GM12878 (cell line): ENCODE measurements around the gene MAGI1. TPM values are rescaled to one million over a fixed set of nuclear protein-coding genes. Genes with fewer than 3 reads are reported as not detected.

Source experiments
- ATAC-seq: fragments of 200-7000 bp; cut with Tn5 transposase; 3 replicates; pipeline ENCODE4 v1.9.1; 2020; ENCODE audit warnings: mild to moderate bottlenecking, moderate library complexity
- BruUV-seq: library from RNA; stranded (reverse); fragments of 400-500 nt; replicated peaks from 2 replicates; lab custom pipeline; 2021; lab: Mats Ljungman, UMichigan
- CTCF ChIA-PET: fragments of 300-600 bp; sonication (Branson Sonifier 250); formaldehyde crosslinking; extraction: SDS; loops from one replicate; lab custom pipeline; 2021; ENCODE audit warnings: inconsistent platforms; lab: Yijun Ruan, JAX
- POLR2A ChIA-PET: fragments of 350-600 bp; formaldehyde crosslinking; extraction: SDS; loops from one replicate; lab custom pipeline; 2021; ENCODE audit warnings: inconsistent platforms; lab: Charles Lee
- RAD21 ChIA-PET: fragments of 300-600 bp; sonication (Branson Sonifier 250); formaldehyde crosslinking; loops from one replicate; lab custom pipeline; 2023; ENCODE audit warnings: antibody characterized with exemption; ENCODE audit not compliant: unreplicated experiment; lab: Charles Lee
- SMC1A ChIA-PET: fragments of 300-600 bp; sonication (Branson Sonifier 250); formaldehyde crosslinking; loops from one replicate; lab custom pipeline; 2023; ENCODE audit not compliant: unreplicated experiment, uncharacterized antibody; lab: Charles Lee
- DNase-seq: peaks from one replicate; pipeline ENCODE4 v3.0.0-alpha.2; 2011; ENCODE audit warnings: low read depth, low spot score
- FAIRE-seq: peaks from 3 replicates; lab custom pipeline; 2011; peaks lifted over from hg19 to GRCh38; lab: Jason Lieb, UNC
- H2AFZ ChIP-seq: 2 replicates; pipeline ENCODE4 v1.6.0; 2011; ENCODE audit warnings: low read depth, low read length, control low read depth; ENCODE audit not compliant: control insufficient read depth
- H3K27ac ChIP-seq: 2 replicates; pipeline ENCODE4 v1.5.1; 2011; ENCODE audit warnings: control low read depth; ENCODE audit not compliant: control insufficient read depth, insufficient read depth
- H3K27me3 ChIP-seq, 2 experiments: replicated peaks in 1 of 2; 2 replicates each; pipeline versions ENCODE4 v1.6.0 to v1.6.1; 2011; ENCODE audit warnings: low read length in 1 of 2; ENCODE audit not compliant: control insufficient read depth in 2 of 2, insufficient read depth in 2 of 2
- H3K36me3 ChIP-seq, 2 experiments: 2 replicates each; pipeline ENCODE4 v1.5.1; 2011; ENCODE audit warnings: low read length in 1 of 2; ENCODE audit not compliant: control insufficient read depth in 2 of 2, insufficient read depth in 2 of 2
- H3K4me1 ChIP-seq: 2 replicates; pipeline ENCODE4 v1.6.1; 2011; ENCODE audit warnings: mild to moderate bottlenecking, low read length, moderate library complexity, mixed read lengths; ENCODE audit not compliant: control insufficient read depth, insufficient read depth
- H3K4me2 ChIP-seq: 2 replicates; pipeline ENCODE4 v1.6.0; 2011; ENCODE audit warnings: control low read depth; ENCODE audit not compliant: control insufficient read depth, insufficient read depth
- H3K4me3 ChIP-seq: fragments of 200-600 bp; sonication (generic); 2 replicates; pipeline ENCODE4 v1.5.1; 2016
- H3K79me2 ChIP-seq: 2 replicates; pipeline ENCODE4 v1.6.0; 2011; ENCODE audit warnings: low read length; ENCODE audit not compliant: control insufficient read depth, insufficient read depth
- H3K9ac ChIP-seq: 2 replicates; pipeline ENCODE4 v1.8.0; 2011; ENCODE audit warnings: low read length, control low read depth, mixed read lengths; ENCODE audit not compliant: control insufficient read depth, insufficient read depth
- H3K9me3 ChIP-seq: replicated peaks from 3 replicates; pipeline ENCODE4 v1.5.1; 2011; ENCODE audit warnings: mild to moderate bottlenecking, low read length; ENCODE audit not compliant: control insufficient read depth, insufficient read depth
- H4K20me1 ChIP-seq: 2 replicates; pipeline ENCODE4 v1.6.0; 2011; ENCODE audit not compliant: control insufficient read depth, insufficient read depth
- BACH1 ChIP-seq: fragments of 450-650 bp; IDR thresholded peaks from 2 replicates; pipeline ENCODE4 v1.6.1; 2017; ENCODE audit warnings: mild to moderate bottlenecking, borderline replicate concordance
- WRNIP1 ChIP-seq: IDR thresholded peaks from 2 replicates; pipeline ENCODE4 v1.6.1; 2011; ENCODE audit warnings: low read depth, low read length, improper control_type of control experiment, borderline replicate concordance
- WGBS: methylation state at CpG from one replicate; pipeline ENCODE4 v1.1.6; 2016; ENCODE audit warnings: low lambda C conversion rate; ENCODE audit not compliant: insufficient replicate concordance, insufficient coverage; ENCODE audit errors: missing lambda C conversion rate; 5-methylcytosine and 5-hydroxymethylcytosine counted together
- in situ Hi-C: fragments of 300-500 bp; cut with MboI; formaldehyde crosslinking; loops from 9 replicates; pipeline ENCODE4 v1.14.3; 2018; ENCODE audit warnings: mixed read lengths
- intact Hi-C: fragments of 100-400 bp; cut with micrococcal nuclease; formaldehyde crosslinking; loops from one replicate; pipeline ENCODE4 v1.14.2; 2022; ENCODE audit not compliant: unreplicated experiment
- polyA plus RNA-seq, 11 experiments: library from polyadenylated mRNA; depleted of rRNA in 4 of 11; unstranded in 6 of 11; stranded (reverse) in 5 of 11; fragments of >200 nt; fragmentation: Nextera tagmentation in 4 of 11; fragmentation: Illumina TruSeq in 1 of 11; extraction: Ambion mirVana in 4 of 11; extraction: Trizol in 1 of 11; gene quantifications; 1 replicate in 1 of 11; 2 replicates in 10 of 11; pipeline versions ENCODE4 v1.2.1 to v1.2.3, GENCODE V29; 2011 to 2016; ENCODE audit warnings: inconsistent platforms in 2 of 11, missing spikeins in 2 of 11, low read depth in 1 of 11
- total RNA-seq, 4 experiments: library from RNA; depleted of rRNA in 3 of 4; stranded (reverse); fragments of >200 nt in 3 of 4; fragmentation: Illumina TruSeq in 1 of 4; extraction: Trizol in 1 of 4; gene quantifications; 2 replicates each; pipeline versions ENCODE4 v1.2.1 to v1.2.3, GENCODE V29; 2013 to 2021
- TF ChIP-seq, protein P1 (sequence below): IDR thresholded peaks from 2 replicates; pipeline ENCODE4 v1.6.1; 2011; ENCODE audit warnings: low read depth, low read length, improper control_type of control experiment, borderline replicate concordance
- TF ChIP-seq, protein P2 (sequence below): fragments of 450-650 bp; formaldehyde crosslinking; IDR thresholded peaks from 2 replicates; pipeline ENCODE4 v1.5.0; 2022; ENCODE audit warnings: mild to moderate bottlenecking, missing genetic modification characterization

Gene MAGI1
- total and polyA plus RNA-seq, 10 of the 15 experiments (the other 5 are each of a cell fraction or from before 2014, with no cell fraction given) = 0.02 to 3.3 (median 0.29) TPM; not detected in 1

DNA sequence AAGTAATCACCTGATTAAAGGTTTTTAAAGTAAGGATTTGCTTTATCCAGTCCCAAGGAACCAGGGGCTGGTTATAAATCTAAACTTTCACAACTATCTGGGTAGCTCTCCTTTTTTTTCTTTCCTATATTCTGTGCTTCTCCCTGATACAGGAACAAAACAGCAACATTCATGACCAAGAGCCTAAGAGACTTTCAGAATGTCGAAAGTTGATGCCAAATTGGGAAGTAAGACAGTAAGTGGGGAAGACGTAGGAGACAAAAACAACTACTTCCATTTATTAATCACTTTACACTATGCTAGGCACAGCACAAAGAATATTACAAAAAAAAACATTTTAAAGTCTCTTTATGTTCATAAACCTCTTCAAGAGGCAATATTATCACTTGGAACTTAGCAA, 211.6 kb downstream of the MAGI1 start:
- Histone ChIP-seq H3K27ac (no peak overlapping the region), H3K4me1 (no peaks in the 10 kb centered on the region), H3K9ac (no peak overlapping the region), H3K79me2 (no peaks in the 10 kb centered on the region), H3K4me3 (no peak overlapping the region), H3K9me3 (no peaks in the 10 kb centered on the region), H3K27me3 (no peaks in the 10 kb centered on the region), H3K4me2 (no peak overlapping the region), H2AFZ (no peak overlapping the region), H3K36me3 (no peaks in the 10 kb centered on the region), H4K20me1 (no peaks in the 10 kb centered on the region)
- ATAC-seq (no peak), FAIRE-seq (no peak), DNase-seq (no peak)
- in situ Hi-C loops (no loop called here), intact Hi-C loops (no loop called here)
- ChIA-PET SMC1A (no interaction called here), RAD21 (no interaction called here), CTCF (no interaction called here), POLR2A (no interaction called here)
- BruUV-seq = no TSS peak
- TF ChIP-seq, protein P1, sequence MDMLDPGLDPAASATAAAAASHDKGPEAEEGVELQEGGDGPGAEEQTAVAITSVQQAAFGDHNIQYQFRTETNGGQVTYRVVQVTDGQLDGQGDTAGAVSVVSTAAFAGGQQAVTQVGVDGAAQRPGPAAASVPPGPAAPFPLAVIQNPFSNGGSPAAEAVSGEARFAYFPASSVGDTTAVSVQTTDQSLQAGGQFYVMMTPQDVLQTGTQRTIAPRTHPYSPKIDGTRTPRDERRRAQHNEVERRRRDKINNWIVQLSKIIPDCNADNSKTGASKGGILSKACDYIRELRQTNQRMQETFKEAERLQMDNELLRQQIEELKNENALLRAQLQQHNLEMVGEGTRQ = no peak
- no peak for TF ChIP-seq BACH1
- WGBS = 2% methylated on average over 2 of the region's 2 CpGs

DNA sequence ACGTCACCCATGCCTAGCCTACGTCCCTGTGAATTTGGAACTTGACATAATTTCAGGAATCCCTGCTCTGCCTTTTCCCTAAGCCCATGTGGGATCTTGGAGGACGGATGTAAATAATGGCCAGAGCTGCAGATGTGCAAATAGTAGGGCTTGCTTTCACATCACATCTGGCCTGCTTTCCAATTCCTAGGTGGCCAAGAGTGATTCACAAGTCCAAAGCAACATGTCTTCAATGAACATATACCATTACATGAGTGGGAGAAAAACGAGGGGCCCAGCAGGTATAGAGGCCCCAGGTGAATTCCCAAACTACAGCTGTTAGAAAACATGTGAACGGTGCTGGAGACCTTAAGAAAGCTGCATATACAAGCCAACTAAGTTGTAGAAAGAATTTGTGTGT, 214.6 kb downstream of the MAGI1 start:
- TF ChIP-seq, protein P2, sequence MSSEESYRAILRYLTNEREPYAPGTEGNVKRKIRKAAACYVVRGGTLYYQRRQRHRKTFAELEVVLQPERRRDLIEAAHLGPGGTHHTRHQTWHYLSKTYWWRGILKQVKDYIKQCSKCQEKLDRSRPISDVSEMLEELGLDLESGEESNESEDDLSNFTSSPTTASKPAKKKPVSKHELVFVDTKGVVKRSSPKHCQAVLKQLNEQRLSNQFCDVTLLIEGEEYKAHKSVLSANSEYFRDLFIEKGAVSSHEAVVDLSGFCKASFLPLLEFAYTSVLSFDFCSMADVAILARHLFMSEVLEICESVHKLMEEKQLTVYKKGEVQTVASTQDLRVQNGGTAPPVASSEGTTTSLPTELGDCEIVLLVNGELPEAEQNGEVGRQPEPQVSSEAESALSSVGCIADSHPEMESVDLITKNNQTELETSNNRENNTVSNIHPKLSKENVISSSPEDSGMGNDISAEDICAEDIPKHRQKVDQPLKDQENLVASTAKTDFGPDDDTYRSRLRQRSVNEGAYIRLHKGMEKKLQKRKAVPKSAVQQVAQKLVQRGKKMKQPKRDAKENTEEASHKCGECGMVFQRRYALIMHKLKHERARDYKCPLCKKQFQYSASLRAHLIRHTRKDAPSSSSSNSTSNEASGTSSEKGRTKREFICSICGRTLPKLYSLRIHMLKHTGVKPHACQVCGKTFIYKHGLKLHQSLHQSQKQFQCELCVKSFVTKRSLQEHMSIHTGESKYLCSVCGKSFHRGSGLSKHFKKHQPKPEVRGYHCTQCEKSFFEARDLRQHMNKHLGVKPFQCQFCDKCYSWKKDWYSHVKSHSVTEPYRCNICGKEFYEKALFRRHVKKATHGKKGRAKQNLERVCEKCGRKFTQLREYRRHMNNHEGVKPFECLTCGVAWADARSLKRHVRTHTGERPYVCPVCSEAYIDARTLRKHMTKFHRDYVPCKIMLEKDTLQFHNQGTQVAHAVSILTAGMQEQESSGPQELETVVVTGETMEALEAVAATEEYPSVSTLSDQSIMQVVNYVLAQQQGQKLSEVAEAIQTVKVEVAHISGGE (CRISPR knock-in tag) = no peak
- no peak for TF ChIP-seq WRNIP1
- no peak overlapping the region for H3K27ac ChIP-seq
- H2AFZ ChIP-seq = no peak overlapping the region
- CTCF ChIA-PET = interaction anchor here (1.1 kb wide), 1 partner anchor 16 kb away, joined by 3 read pairs; no protein-coding TSS in a partner anchor
- POLR2A ChIA-PET = no interaction called here
- H3K79me2 ChIP-seq = no peaks in the 10 kb centered on the region
- no TSS peak for BruUV-seq
- FAIRE-seq (no peak), DNase-seq (no peak), ATAC-seq (no peak)
- 0% methylated on average over 5 of the region's 5 CpGs for WGBS
- H3K27me3 ChIP-seq = no peaks in the 10 kb centered on the region
- no peak overlapping the region for H3K4me2 ChIP-seq
- no peak overlapping the region for H3K9ac ChIP-seq
- H3K4me3 ChIP-seq = no peak overlapping the region
- H3K9me3 ChIP-seq = no peaks in the 10 kb centered on the region
- in situ Hi-C loops (no loop called here), intact Hi-C loops (no loop called here)
- RAD21 ChIA-PET = no interaction called here
- H3K4me1 ChIP-seq = no peaks in the 10 kb centered on the region
- no peaks in the 10 kb centered on the region for H4K20me1 ChIP-seq
- SMC1A ChIA-PET = interaction anchor here (1.4 kb wide), 1 partner anchor 10 kb away, joined by 4 read pairs; no protein-coding TSS in a partner anchor
- H3K36me3 ChIP-seq = no peaks in the 10 kb centered on the region
